Measurements from ENCODE around the gene MACROD2.
A peak's percentile ranks its signal among the peaks of the same experiment; 100 is the strongest.

MACROD2 gene

GRCh38 chr20:15487030-15487429 is 1491.7 kb downstream of the MACROD2 start:
- no peak for TF ChIP-seq CTCF (IDR thresholded peaks at IDR 0.05; ENCODE audit: low read depth, low read length)
- DNase-seq (ENCODE audit: extremely low read depth, low read depth), result no peak

DNA sequence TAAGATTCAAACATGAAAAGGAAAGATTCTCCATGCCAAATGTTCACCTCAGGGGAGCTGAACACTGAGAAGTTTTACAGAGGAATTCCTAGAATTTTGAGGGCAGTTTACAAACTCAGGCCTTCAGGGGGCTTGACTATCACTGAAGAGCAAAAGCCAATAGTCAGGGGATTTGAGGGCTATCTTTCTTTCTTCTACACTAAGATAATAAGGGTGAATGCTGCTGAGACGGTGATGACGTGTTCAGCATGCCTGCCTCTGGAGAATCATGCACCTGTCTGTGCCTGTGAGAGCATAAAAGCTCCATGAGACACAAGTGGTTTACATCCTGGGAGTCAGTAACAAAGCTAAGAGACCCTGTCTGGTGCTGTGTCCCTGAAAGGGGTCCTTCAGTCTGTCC is 1492.4 kb downstream of the MACROD2 start:
- DNase-seq (ENCODE audit: extremely low read depth, low read depth), result no peak
- TF ChIP-seq CTCF (IDR thresholded peaks at IDR 0.05; ENCODE audit: low read depth, low read length), result no peak

DNA sequence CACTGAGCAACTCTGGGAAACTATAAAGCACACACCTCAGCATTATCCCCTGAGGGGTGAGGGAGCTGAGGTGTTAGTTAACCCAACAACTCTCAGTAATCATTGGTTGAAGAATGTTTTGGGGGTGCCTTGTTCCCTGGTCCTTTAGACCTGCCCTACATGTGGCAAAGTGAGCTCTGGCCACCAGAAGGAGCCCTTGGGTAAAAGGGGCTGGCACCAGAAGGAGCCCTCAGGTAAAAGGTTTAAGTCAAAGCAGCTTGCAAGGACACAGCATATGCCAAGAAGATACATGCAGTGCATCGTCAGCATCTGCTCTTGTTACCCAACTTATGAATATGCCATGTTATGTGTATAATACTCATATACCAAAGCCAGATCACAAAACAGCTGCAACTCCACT is 1496.3 kb downstream of the MACROD2 start:
- DNase-seq (ENCODE audit: extremely low read depth, low read depth), result no peak
- peak; percentile 13 for TF ChIP-seq CTCF (IDR thresholded peaks at IDR 0.05; ENCODE audit: low read depth, low read length)

DNA sequence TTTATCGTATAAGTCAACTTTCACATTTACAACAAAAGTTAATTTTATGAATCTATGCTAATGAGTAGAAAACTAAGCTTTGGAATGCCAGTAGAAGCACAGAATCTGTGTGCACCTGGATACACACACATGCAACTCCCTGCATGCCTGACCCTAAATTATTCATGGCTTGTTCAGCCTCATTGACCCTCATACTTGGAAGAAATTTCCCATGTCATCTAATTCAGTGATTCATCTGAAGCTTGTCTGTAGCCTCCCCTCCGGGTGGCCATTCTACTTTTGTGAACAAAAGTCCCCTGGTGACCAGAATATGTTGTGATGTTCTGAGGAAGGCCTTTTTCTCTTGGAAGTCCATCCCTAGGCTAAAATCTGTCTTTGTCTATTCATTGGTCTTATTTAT is 1499.5 kb downstream of the MACROD2 start:
- TF ChIP-seq CTCF (IDR thresholded peaks at IDR 0.05; ENCODE audit: low read depth, low read length), result no peak
- DNase-seq (ENCODE audit: extremely low read depth, low read depth), result no peak

DNA sequence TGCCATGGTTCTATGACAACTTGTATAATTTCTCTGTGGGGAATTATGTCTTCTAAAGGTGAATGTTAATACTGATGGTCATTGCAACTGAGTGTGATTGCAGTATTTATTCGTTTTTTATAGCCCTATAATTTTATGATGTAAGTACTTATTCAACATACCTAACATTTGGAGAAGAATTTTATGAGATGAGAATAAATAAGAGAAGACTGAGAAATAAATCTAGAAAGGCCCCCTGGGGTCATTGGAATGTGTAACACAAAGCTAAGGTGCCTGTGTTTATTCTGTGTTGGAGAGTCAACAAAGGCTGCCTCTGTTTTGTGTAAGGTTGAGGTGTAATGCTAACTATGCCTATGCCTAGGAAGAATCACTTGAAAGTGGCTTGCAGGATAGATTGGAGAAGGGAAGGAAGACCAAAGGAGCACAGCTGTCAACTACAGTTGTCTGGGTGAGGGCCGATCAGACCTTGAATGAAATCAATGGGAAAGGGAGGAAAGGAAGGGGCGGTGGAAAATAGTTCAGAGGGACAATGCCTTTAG is 1501.3 kb downstream of the MACROD2 start:
- no peak for DNase-seq (ENCODE audit: extremely low read depth, low read depth)
- TF ChIP-seq CTCF (IDR thresholded peaks at IDR 0.05; ENCODE audit: low read depth, low read length), result no peak

DNA sequence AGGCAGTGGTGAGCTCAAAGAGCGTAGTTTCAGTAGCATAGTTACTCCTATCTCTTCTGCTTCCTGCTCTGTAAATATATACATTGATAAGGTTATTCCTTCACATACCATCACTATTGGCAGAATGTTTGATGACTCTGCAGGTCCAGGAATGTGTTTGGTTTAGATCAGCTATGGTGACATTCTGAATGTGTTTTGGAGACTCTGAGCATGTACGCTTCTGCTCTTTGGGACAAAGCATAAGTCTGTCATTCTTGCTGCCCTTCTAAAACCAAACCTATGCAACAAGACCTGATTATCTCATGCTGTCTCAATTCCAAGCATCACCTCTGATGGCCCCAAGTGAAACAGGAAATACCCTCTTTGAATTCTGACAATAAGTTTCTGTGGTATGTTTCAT is 1503.6 kb downstream of the MACROD2 start:
- no peak for TF ChIP-seq CTCF (IDR thresholded peaks at IDR 0.05; ENCODE audit: low read depth, low read length)
- DNase-seq (ENCODE audit: extremely low read depth, low read depth), result no peak

- DNase-seq (ENCODE audit: extremely low read depth, low read depth), result no peak
- TF ChIP-seq CTCF (IDR thresholded peaks at IDR 0.05; ENCODE audit: low read depth, low read length), result no peak
These were observed 1511.0 kb downstream of the MACROD2 start for GRCh38 chr20:15506311-15506710.

Measured in AG09319 (cell line).